ES-I3 (cell line): ENCODE data around the gene PDK1.

ENCODE experiments used
- H3K36me3 ChIP-seq: 2 replicates; pipeline ENCODE4 v1.6.1; 2013; ENCODE audit warnings: mild to moderate bottlenecking, low read length, control low read depth, moderate library complexity; ENCODE audit not compliant: insufficient read depth
- H3K4me1 ChIP-seq: 2 replicates; pipeline ENCODE4 v1.6.1; 2013; ENCODE audit warnings: mild to moderate bottlenecking, control low read depth, low read length; ENCODE audit not compliant: insufficient read depth
- H3K9ac ChIP-seq: 2 replicates; pipeline ENCODE4 v1.6.1; 2013; ENCODE audit warnings: low read depth, mild to moderate bottlenecking, low read length, moderate library complexity
- H3K9me3 ChIP-seq: 2 replicates; pipeline ENCODE4 v1.6.1; 2013; ENCODE audit warnings: mild to moderate bottlenecking, low read length, moderate library complexity; ENCODE audit not compliant: control insufficient read depth, insufficient read depth

The PDK1 gene

GRCh38 chr2:172655838-172656573 lies 100.1 kb downstream of the PDK1 start:
- Histone ChIP-seq H3K9ac (no peak overlapping the region), H3K36me3 (no peaks in the 10 kb centered on the region), H3K4me1 (no peaks in the 10 kb centered on the region), H3K9me3 (peaks cover 3% of the 10 kb centered on the region; the same call in 1 of the 2 replicates)
